ENCODE measurements around the gene RADIL. TPM values are rescaled to one million over a fixed set of nuclear protein-coding genes. Genes with fewer than 3 reads are reported as not detected.

RADIL gene
- total RNA-seq, 1 donor from 2014 or later: 2.1 TPM

DNA sequence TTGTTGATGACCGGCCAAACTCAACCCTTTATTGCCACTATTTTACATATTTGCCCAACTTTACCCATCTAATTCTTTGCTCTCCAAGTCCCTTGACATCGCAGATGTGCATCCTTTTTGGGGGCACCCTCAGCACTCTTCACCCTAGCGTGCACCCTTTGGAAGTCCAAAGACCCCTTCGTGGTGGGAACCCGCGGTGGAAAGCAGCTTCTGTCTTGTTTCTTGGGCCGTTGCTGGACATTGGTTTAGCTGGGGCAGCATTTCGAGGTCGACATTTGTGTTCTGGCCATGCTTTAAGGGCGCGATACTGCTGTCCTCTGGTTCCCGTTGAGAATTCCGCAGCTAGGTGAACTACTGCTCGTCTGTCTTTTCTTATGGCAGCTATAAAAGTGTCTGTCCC is 21.4 kb downstream of the RADIL start:
- TF ChIP-seq, protein P1, sequence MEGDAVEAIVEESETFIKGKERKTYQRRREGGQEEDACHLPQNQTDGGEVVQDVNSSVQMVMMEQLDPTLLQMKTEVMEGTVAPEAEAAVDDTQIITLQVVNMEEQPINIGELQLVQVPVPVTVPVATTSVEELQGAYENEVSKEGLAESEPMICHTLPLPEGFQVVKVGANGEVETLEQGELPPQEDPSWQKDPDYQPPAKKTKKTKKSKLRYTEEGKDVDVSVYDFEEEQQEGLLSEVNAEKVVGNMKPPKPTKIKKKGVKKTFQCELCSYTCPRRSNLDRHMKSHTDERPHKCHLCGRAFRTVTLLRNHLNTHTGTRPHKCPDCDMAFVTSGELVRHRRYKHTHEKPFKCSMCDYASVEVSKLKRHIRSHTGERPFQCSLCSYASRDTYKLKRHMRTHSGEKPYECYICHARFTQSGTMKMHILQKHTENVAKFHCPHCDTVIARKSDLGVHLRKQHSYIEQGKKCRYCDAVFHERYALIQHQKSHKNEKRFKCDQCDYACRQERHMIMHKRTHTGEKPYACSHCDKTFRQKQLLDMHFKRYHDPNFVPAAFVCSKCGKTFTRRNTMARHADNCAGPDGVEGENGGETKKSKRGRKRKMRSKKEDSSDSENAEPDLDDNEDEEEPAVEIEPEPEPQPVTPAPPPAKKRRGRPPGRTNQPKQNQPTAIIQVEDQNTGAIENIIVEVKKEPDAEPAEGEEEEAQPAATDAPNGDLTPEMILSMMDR (IDR thresholded peaks at IDR 0.05): no peak
- Mint-ChIP-seq H3K36me3 (ENCODE audit: unreplicated experiment) (no peaks in the 10 kb centered on the region), H3K27ac (ENCODE audit: unreplicated experiment) (no peak overlapping the region), H3K4me1 (ENCODE audit: unreplicated experiment) (no peaks in the 10 kb centered on the region), H3K9me3 (ENCODE audit: unreplicated experiment) (peaks cover 19% of the 10 kb centered on the region), H3K4me3 (ENCODE audit: unreplicated experiment) (no peak overlapping the region), H3K27me3 (ENCODE audit: unreplicated experiment) (peaks cover 23% of the 10 kb centered on the region)
- no peak for DNase-seq (ENCODE audit: extremely low spot score, unreplicated experiment)

DNA sequence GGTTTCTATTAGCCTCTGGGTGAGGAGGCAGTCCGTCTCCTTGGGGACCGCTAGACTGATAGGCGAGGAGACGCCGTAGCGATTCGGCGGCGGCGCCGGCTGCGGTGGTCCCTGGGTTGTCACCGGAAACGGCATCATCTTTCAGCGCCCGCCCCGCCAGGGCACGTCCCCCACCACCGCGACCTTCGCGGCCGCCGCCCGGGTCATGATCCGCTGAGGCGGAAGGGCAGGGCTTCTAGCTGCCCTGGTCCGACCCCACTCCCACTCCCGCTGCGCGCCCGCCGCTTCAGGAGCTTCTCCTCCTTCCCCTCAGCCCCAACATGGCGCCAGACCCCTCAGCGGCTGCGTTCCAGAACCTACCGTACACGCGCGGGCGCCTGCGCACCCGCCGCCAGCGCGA is 21.8 kb downstream of the RADIL start, which contains the start of gene PAPOLB:
Gene PAPOLB (minus strand): TSS at position 358 of the 400 bp plus-strand sequence. CDS start 220 bp downstream, at position 138.
- DNase-seq (ENCODE audit: extremely low spot score, unreplicated experiment): no peak
- TF ChIP-seq, protein P1 (IDR thresholded peaks at IDR 0.05): no peak
- Mint-ChIP-seq H3K4me1 (ENCODE audit: unreplicated experiment) (no peaks in the 10 kb centered on the region), H3K4me3 (ENCODE audit: unreplicated experiment) (no peak within 1 kb of the TSS), H3K27ac (ENCODE audit: unreplicated experiment) (no peak within 1 kb of the TSS), H3K36me3 (ENCODE audit: unreplicated experiment) (no peaks in the 10 kb centered on the region), H3K27me3 (ENCODE audit: unreplicated experiment) (peaks cover 26% of the 10 kb centered on the region), H3K9me3 (ENCODE audit: unreplicated experiment) (peaks cover 20% of the 10 kb centered on the region)

DNA sequence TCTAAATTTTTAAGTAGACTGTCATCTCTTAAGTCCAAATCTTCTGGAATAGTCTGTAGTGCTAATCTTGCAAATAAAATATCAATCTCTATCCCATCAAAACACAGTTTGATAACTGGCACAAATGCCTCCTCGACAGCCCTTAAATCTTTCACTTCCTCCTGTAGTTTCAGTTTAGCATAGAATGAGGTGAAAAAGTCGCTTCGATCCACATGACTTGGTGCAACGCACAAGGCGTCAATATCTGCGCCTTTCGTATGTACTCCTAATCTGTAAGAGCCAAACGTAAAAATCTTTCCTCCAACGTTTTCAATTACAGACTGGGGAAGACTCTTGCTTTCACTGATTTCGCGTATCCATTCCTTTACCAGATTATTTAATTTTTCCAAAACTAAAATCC is 22.3 kb downstream of the RADIL start:
- Mint-ChIP-seq H3K27ac (ENCODE audit: unreplicated experiment) (no peak overlapping the region), H3K4me3 (ENCODE audit: unreplicated experiment) (no peak overlapping the region), H3K4me1 (ENCODE audit: unreplicated experiment) (no peaks in the 10 kb centered on the region), H3K27me3 (ENCODE audit: unreplicated experiment) (peaks cover 26% of the 10 kb centered on the region), H3K36me3 (ENCODE audit: unreplicated experiment) (no peaks in the 10 kb centered on the region), H3K9me3 (ENCODE audit: unreplicated experiment) (peaks cover 20% of the 10 kb centered on the region)
- TF ChIP-seq, protein P1 (IDR thresholded peaks at IDR 0.05): no peak
- DNase-seq (ENCODE audit: extremely low spot score, unreplicated experiment): no peak

DNA sequence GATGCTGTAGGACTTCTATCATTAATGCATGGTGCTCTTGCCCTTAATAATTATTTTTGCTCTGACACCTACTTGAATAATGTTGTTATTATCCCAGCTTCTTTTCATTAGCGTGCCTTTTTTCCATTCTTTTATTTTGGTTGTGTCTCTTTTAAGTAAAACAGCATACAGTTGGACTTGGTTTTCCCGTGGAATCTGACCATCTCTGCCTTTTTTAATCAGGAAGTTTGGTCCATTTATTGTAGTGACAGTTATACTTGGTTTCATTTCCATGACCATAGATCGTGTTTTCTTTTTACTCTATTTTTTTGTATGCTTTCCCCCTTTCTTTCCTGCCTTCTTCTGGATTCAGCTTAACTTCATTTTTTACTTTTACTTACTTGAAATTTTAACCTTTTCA is 26.3 kb downstream of the RADIL start:
- H3K4me3 Mint-ChIP-seq (ENCODE audit: unreplicated experiment): no peak overlapping the region
- no peak overlapping the region for H3K27ac Mint-ChIP-seq (ENCODE audit: unreplicated experiment)

DNA sequence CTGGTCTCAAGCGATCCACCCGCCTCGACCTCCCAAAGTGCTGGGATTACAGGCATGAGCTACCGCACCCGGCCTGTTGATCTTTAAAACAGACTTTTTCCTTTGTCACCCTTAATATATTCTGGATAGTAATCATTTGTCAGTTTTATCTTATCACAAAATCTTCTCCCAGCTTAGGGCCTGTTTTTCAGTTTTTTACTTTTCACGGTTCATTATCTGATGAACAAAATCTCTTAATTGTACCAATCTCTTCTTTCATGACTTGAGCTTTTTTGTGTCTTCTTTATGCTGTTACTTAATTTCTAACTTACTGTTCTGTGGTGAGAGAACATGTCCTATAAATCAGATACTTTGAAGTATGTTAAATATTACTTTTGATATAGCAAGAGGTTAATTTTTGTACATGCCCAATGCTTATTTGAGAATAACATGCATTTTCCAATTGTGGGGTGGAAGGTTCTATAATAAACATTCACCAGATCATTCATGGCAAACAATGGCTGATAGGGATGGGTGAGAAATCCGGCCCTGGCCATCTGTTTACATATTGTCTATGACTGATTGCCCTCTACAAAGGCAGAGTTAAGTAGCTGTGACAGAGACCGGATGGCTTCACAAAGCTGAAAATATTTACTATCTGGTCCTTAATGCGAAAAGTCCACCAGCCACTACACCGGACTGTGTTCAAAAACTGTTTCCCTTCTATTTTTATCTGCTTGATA is 27.0 kb downstream of the RADIL start:
- Mint-ChIP-seq H3K9me3 (ENCODE audit: unreplicated experiment) (peaks cover 11% of the 10 kb centered on the region), H3K36me3 (ENCODE audit: unreplicated experiment) (no peaks in the 10 kb centered on the region), H3K27ac (ENCODE audit: unreplicated experiment) (no peak overlapping the region), H3K4me1 (ENCODE audit: unreplicated experiment) (peaks cover 6% of the 10 kb centered on the region), H3K27me3 (ENCODE audit: unreplicated experiment) (peaks cover 14% of the 10 kb centered on the region), H3K4me3 (ENCODE audit: unreplicated experiment) (no peak overlapping the region)
- TF ChIP-seq, protein P1 (IDR thresholded peaks at IDR 0.05): no peak
- DNase-seq (ENCODE audit: extremely low spot score, unreplicated experiment): no peak

More for the DNA sequence above, 26.3 kb downstream of the RADIL start:
- peaks cover 6% of the 10 kb centered on the region for H3K9me3 Mint-ChIP-seq (ENCODE audit: unreplicated experiment)
- no peak for DNase-seq (ENCODE audit: extremely low spot score, unreplicated experiment)
- H3K36me3 Mint-ChIP-seq (ENCODE audit: unreplicated experiment): no peaks in the 10 kb centered on the region
- H3K4me1 Mint-ChIP-seq (ENCODE audit: unreplicated experiment): no peaks in the 10 kb centered on the region
- H3K27me3 Mint-ChIP-seq (ENCODE audit: unreplicated experiment): peaks cover 14% of the 10 kb centered on the region
- TF ChIP-seq, protein P1 (IDR thresholded peaks at IDR 0.05): no peak

All from osteocyte (in vitro differentiated cells).